Body of pancreas (tissue), 4 donors: ENCODE results near the gene PRR20E. TPM values are rescaled to one million over a fixed set of nuclear protein-coding genes. Genes with fewer than 3 reads are reported as not detected.
"Not testable (repeated sequence)": the region's sequence is repeated elsewhere in the genome, so short reads cannot be mapped to it uniquely, and the experiment has no call there.

Source experiments
- ATAC-seq: fragments of 150-250 bp; one replicate; pipeline ENCODE4 v1.9.1; 2016
- DNase-seq, 4 donors: peaks; one replicate each; pipeline ENCODE4 v3.0.0-alpha.2; 2019
- H3K27ac ChIP-seq, 4 donors: fragments of 200-600 bp; sonication (generic); 1 replicate in 3 of 4; 2 replicates in 1 of 4; pipeline versions ENCODE4 v1.5.1 to v1.6.1; 2016 to 2019; ENCODE audit warnings: mild to moderate bottlenecking in 1 of 4, mixed read lengths in 1 of 4, moderate library complexity in 1 of 4
- H3K27me3 ChIP-seq, 2 donors: fragments of 200-600 bp; sonication (generic); one replicate each; pipeline ENCODE4 v1.6.0; 2016; ENCODE audit warnings: mild to moderate bottlenecking in 1 of 2
- H3K36me3 ChIP-seq, 2 donors: fragments of 200-600 bp; sonication (generic); replicated peaks in 1 of 2; 2 replicates each; pipeline ENCODE4 v1.5.1; 2016; ENCODE audit warnings: low read depth in 2 of 2; ENCODE audit not compliant: insufficient read depth in 1 of 2
- H3K4me1 ChIP-seq: fragments of 200-600 bp; sonication (generic); one replicate; pipeline ENCODE4 v1.6.0; 2016
- H3K4me3 ChIP-seq, 2 donors: fragments of 200-600 bp; sonication (generic); 1 replicate in 1 of 2; 2 replicates in 1 of 2; pipeline ENCODE4 v1.5.1; 2016 to 2019
- H3K9me3 ChIP-seq, 3 donors: fragments of 200-600 bp; sonication (generic); 1 replicate in 2 of 3; 2 replicates in 1 of 3; pipeline ENCODE4 v1.5.1; 2016
- CTCF ChIP-seq, 7 experiments: fragments of 450-650 bp in 4 of 7; fragments of 200-600 bp in 3 of 7; sonication (generic) in 3 of 7; IDR thresholded peaks; one replicate each; pipeline ENCODE4 v1.5.1; 2016 to 2019; ENCODE audit warnings: antibody characterized with exemption in 7 of 7
- POLR2A ChIP-seq, 3 donors: fragments of 450-650 bp; IDR thresholded peaks; one replicate each; pipeline ENCODE4 v1.6.1; 2016; ENCODE audit warnings: antibody characterized with exemption in 3 of 3, mild to moderate bottlenecking in 2 of 3
- whole genome bisulfite sequencing, 2 donors: methylation state at CpG; one replicate each; pipeline ENCODE4 v1.1.5; 2017; 5-methylcytosine and 5-hydroxymethylcytosine counted together
- intact Hi-C: fragments of 100-400 bp; cut with DNase I; formaldehyde crosslinking; loops from one replicate; pipeline ENCODE4 v1.15.1; 2023
- total RNA-seq, 2 donors: library from RNA; depleted of rRNA; stranded (reverse); fragments of >200 nt; gene quantifications; one replicate each; pipeline ENCODE4 v1.1.0, GENCODE V29; 2016

The PRR20E gene
- total RNA-seq, 2 donors from 2014 or later: not detected

- Histone ChIP-seq H3K4me1 (no peaks in the 10 kb centered on the region), H3K36me3 (no peaks in the 10 kb centered on the region), H3K27ac (no peak overlapping the region), H3K9me3 (no peaks in the 10 kb centered on the region), H3K4me3 (no peak overlapping the region), H3K27me3 (no peaks in the 10 kb centered on the region)
- ATAC-seq (no peak), DNase-seq (no peak)
- TF ChIP-seq CTCF (IDR thresholded peaks at IDR 0.05) (no peak), POLR2A (IDR thresholded peaks at IDR 0.05) (no peak)
- intact Hi-C loops: no loop called here
- WGBS, 2 donors: 63 to 75% methylated on average over 5 of the region's 5 CpGs
These were observed 28.0 kb upstream of the PRR20E start for GRCh38 chr13:57138988-57139387.

- H3K9me3 ChIP-seq, intact Hi-C loops, H3K27me3 ChIP-seq, DNase-seq, H3K4me3 ChIP-seq, ATAC-seq, H3K27ac ChIP-seq, H3K4me1 ChIP-seq, H3K36me3 ChIP-seq: not testable (repeated sequence)
- WGBS, 2 donors: no CpG with 5 or more reads among the region's 18 CpGs
These were observed 27.2 kb upstream of the PRR20E start for GRCh38 chr13:57139781-57140180.

- H3K4me3 ChIP-seq, H3K27ac ChIP-seq, intact Hi-C loops, H3K9me3 ChIP-seq, H3K4me1 ChIP-seq, DNase-seq, ATAC-seq, H3K36me3 ChIP-seq, H3K27me3 ChIP-seq: not testable (repeated sequence)
- 85% methylated on average over 9 of the region's 34 CpGs; no CpG with 5 or more reads in 1 of the 2 donors for WGBS, 2 donors
These were observed 26.6 kb upstream of the PRR20E start, which contains the start of gene PRR20A for GRCh38 chr13:57140235-57140968. Gene PRR20A, plus strand, starts transcription at chr13:57140918. Its CDS starts 387 bp downstream, at chr13:57141305.

GRCh38 chr13:57147188-57147587 is 19.8 kb upstream of the PRR20E start, which contains the start of gene PRR20B:
Gene PRR20B, plus strand, starts transcription at chr13:57147488. Its CDS starts 387 bp downstream, at chr13:57147875.
- no CpG with 5 or more reads among the region's 22 CpGs for WGBS, 2 donors
- H3K27ac ChIP-seq, DNase-seq, H3K36me3 ChIP-seq, intact Hi-C loops, H3K9me3 ChIP-seq, H3K27me3 ChIP-seq, ATAC-seq, H3K4me3 ChIP-seq, H3K4me1 ChIP-seq: not testable (repeated sequence)

GRCh38 chr13:57148106-57148505 is 18.9 kb upstream of the PRR20E start:
- intact Hi-C loops, H3K27ac ChIP-seq, ATAC-seq, H3K4me1 ChIP-seq, H3K36me3 ChIP-seq, H3K9me3 ChIP-seq, DNase-seq, H3K4me3 ChIP-seq, H3K27me3 ChIP-seq: not testable (repeated sequence)
- WGBS, 2 donors: 83 to 91% methylated on average over 9 of the region's 14 CpGs

- H3K4me3 ChIP-seq, H3K27me3 ChIP-seq, H3K4me1 ChIP-seq, ATAC-seq, intact Hi-C loops, H3K36me3 ChIP-seq, DNase-seq, H3K27ac ChIP-seq, H3K9me3 ChIP-seq: not testable (repeated sequence)
- WGBS, 2 donors: no CpG with 5 or more reads among the region's 22 CpGs
These were observed 13.2 kb upstream of the PRR20E start, which contains the start of gene PRR20C for GRCh38 chr13:57153761-57154160. Gene PRR20C, plus strand, starts transcription at chr13:57154061. Its CDS starts 387 bp downstream, at chr13:57154448.

GRCh38 chr13:57160332-57160731 is 6.7 kb upstream of the PRR20E start, which contains the start of gene PRR20D:
Gene PRR20D, plus strand, starts transcription at chr13:57160632. Its CDS starts 387 bp downstream, at chr13:57161019.
- H3K9me3 ChIP-seq, H3K36me3 ChIP-seq, H3K4me3 ChIP-seq, intact Hi-C loops, DNase-seq, ATAC-seq, H3K27me3 ChIP-seq, H3K4me1 ChIP-seq, H3K27ac ChIP-seq: not testable (repeated sequence)
- WGBS, 2 donors: no CpG with 5 or more reads among the region's 22 CpGs
